Muscle layer of duodenum (tissue), 2 donors: Measurements from ENCODE around the gene OST4.
A peak's percentile ranks its signal among the peaks of the same experiment; 100 is the strongest.

Source experiments
- H3K27ac ChIP-seq: one replicate; pipeline ENCODE4 v1.7.0; 2013; ENCODE audit warnings: mild to moderate bottlenecking, low read length
- H3K27me3 ChIP-seq: one replicate; pipeline ENCODE4 v1.7.0; 2013; ENCODE audit warnings: low read depth, mild to moderate bottlenecking, control low read depth, low read length
- H3K36me3 ChIP-seq, 2 donors: one replicate each; pipeline ENCODE4 v1.7.0; 2013; ENCODE audit warnings: low read length in 2 of 2, control low read depth in 1 of 2, mild to moderate bottlenecking in 1 of 2; ENCODE audit not compliant: insufficient read depth in 2 of 2, control insufficient read depth in 1 of 2
- H3K4me1 ChIP-seq, 2 donors: one replicate each; pipeline ENCODE4 v1.7.0; 2013; ENCODE audit warnings: low read length in 2 of 2, mild to moderate bottlenecking in 2 of 2, control low read depth in 1 of 2, moderate library complexity in 1 of 2; ENCODE audit not compliant: insufficient read depth in 2 of 2, control insufficient read depth in 1 of 2
- H3K4me3 ChIP-seq, 2 donors: one replicate each; pipeline ENCODE4 v1.7.0; 2013; ENCODE audit warnings: low read length in 2 of 2, low read depth in 1 of 2, mild to moderate bottlenecking in 1 of 2
- H3K9me3 ChIP-seq, 2 donors: one replicate each; pipeline ENCODE4 v1.7.0; 2013; ENCODE audit warnings: low read length in 2 of 2, control low read depth in 1 of 2, mild to moderate bottlenecking in 1 of 2; ENCODE audit not compliant: control insufficient read depth in 1 of 2
- donor health status: healthy.

OST4 gene

DNA sequence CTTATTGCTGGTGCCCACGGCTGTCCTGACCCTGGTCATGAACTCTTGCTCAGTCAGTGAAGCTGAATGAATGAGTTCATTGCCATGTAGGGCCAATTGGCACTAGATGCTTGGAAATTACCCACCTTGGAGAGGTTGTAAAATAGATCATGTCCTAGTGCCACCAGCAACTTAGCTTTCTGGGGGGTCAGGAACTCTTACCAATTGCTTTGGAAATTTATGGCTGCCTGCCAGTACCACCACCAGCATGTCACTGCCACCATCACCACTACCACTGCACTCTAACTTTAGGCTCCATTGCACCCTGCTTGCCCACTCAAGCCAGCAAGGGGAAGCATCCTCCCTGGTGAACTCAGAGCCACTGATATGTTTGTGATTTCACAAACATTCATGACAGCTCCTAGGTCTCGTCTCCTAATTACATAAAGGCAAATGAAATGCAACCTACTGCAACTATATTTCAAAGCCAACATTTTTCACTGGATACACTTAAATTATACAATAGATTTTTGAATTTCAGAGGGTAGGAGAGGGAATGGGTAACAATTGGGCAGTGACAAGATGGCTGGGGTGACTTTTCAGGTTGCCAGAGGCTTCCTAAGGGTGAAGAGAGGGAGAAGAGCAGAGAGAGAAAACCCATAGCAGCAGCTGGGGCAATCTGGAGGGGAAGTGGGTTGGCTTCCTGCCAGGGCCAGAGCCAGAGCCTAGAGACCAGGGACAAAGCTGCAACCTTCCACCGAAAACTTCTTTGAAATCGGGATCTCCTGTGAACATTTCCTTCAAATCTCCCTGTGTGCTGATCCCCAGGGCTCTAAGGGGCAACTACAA is 3.5 kb upstream of the OST4 start:
- Histone ChIP-seq H3K36me3 (no peaks in the 10 kb centered on the region), H3K9me3 (no peaks in the 10 kb centered on the region), H3K4me3 (no peak overlapping the region), H3K27me3 (no peaks in the 10 kb centered on the region), H3K4me1 (peaks cover 16 to 53% of the 10 kb centered on the region in 2 donors), H3K27ac (no peak overlapping the region)

DNA sequence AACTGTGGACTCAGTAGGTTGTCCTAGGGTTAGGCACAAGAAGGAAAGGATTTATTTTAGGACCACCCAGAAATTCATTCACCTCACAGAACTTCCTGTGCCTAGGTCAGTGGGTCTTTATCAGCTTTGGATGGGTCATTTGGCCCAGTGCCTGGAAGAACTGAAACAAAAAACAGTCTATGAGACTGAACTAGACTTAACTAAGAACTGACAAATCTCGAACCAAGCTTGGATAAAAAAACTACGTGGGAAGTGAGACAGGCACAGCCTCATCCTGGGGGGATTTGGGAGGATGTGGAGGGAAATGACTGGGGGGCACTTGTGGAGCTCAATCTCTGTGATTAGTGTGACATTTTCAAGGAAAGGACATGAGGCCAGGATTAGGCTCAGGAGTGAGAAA is 2.3 kb upstream of the OST4 start:
- no peaks in the 10 kb centered on the region for H3K27me3 ChIP-seq
- H3K4me3 ChIP-seq, result no peak overlapping the region
- no peaks in the 10 kb centered on the region for H3K9me3 ChIP-seq
- peaks cover 6 to 8% of the 10 kb centered on the region in 2 donors for H3K36me3 ChIP-seq
- H3K4me1 ChIP-seq, result peaks cover 23 to 64% of the 10 kb centered on the region in 2 donors
- peak overlapping the region; percentile 28 for H3K27ac ChIP-seq

DNA sequence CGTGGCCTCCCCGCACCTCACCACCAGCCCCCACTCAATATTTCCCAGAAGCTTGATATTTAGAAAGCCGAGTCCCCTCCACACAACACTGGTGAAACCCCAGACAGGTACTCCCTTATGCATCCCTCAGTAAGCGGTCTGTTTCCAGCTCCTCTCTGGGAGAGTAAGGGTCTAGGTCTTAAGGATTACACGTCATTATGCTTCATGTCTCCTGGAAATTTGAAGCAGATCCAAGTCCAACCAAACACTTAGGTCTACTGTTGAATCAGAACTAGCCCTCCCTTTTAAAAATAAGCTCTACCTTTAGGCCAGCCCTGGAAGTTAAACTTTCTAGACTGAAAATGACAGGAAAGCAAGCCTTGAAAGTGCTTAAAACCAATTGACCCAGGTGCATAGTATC is 1.5 kb upstream of the OST4 start:
- H3K9me3 ChIP-seq, result no peaks in the 10 kb centered on the region
- H3K36me3 ChIP-seq, result peaks cover 8 to 16% of the 10 kb centered on the region in 2 donors
- peak overlapping the region; percentile 88 for H3K27ac ChIP-seq
- H3K27me3 ChIP-seq, result no peaks in the 10 kb centered on the region
- H3K4me3 ChIP-seq, result peak overlapping the region in 1 of 2 donors; percentile 97
- H3K4me1 ChIP-seq, result peaks cover 23 to 73% of the 10 kb centered on the region in 2 donors

DNA sequence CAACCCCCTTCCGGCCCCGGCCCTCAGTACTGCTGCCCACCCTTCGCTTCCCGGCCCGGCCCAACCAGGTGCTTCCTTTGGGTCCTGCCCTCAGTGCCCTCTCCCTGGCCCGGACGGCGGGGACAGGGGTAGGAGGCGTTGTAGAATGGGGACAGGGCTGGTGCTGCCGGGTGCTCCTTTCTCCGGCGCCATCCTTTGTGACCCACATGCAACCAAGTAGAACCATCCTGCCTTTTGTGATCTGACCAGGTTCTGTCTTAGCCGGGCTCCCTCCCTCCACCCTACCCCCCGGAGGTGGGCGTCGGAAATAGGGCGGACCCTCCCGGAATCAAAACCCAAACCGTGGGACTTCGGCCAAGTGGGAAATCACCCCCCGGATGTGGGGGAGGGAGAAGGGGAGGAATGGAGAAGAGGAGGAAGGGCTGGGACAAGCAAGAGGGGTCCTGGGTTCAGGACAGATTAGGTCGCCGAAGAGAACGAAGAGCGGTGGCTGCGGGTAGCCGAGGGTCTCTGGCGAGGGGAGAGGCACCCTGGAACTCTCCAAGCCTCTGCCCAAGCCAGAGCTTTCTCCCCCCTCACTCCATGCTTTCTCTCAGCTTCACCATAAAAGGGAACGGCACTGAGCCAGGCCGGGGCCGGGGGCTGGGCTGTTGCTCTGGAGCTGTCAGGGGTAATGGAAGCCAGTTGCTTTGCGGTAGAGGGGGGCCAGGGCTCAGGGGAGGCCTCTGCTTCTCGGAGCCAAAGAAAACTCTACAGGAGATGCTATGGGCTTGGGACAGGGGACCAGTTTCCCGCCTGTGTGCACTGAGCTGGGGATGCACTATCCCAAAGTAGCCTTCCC is 756 bp upstream of the OST4 start:
- Histone ChIP-seq H3K4me3 (peak overlapping the region; percentile 60 to 97), H3K27me3 (no peaks in the 10 kb centered on the region), H3K4me1 (peaks cover 23 to 77% of the 10 kb centered on the region in 2 donors), H3K36me3 (peaks cover 8 to 23% of the 10 kb centered on the region in 2 donors), H3K9me3 (no peaks in the 10 kb centered on the region), H3K27ac (peak overlapping the region; percentile 88)

DNA sequence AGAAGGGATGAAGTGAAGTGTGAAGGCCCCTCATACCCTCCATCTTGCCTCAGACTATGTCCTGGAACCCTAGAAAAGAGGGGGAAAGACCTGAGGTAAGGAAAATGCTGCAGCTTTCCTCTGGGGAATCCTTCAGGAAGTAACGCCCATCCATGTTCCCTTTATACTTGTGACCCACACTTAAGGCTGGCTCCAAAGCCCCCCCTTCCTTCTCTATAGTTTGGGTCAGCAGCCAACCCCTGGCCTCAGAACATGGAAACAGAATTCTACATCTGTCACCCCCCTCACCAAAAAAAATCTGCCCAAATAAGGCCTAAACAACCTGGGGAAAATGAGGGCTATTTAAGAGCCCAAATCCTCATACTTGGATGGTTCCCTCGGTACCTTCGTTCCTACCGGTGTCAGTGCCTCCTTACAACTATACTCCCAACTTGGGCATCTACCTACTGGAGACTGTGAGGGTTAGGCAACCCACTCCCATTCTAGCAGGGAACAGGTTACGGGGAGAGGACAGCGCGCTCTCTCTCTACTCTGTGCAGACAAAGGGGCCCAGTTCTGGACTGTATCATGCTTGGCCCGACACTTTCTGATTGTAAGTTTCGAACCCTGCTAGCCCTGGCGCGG is 689 bp downstream of the OST4 start:
- H3K9me3 ChIP-seq, result no peaks in the 10 kb centered on the region
- peak overlapping the region; percentile 90 for H3K27ac ChIP-seq
- H3K4me1 ChIP-seq, result peaks cover 23 to 70% of the 10 kb centered on the region in 2 donors
- no peaks in the 10 kb centered on the region for H3K27me3 ChIP-seq
- peak overlapping the region; percentile 97 to 98 for H3K4me3 ChIP-seq
- peaks cover 8 to 23% of the 10 kb centered on the region in 2 donors for H3K36me3 ChIP-seq

DNA sequence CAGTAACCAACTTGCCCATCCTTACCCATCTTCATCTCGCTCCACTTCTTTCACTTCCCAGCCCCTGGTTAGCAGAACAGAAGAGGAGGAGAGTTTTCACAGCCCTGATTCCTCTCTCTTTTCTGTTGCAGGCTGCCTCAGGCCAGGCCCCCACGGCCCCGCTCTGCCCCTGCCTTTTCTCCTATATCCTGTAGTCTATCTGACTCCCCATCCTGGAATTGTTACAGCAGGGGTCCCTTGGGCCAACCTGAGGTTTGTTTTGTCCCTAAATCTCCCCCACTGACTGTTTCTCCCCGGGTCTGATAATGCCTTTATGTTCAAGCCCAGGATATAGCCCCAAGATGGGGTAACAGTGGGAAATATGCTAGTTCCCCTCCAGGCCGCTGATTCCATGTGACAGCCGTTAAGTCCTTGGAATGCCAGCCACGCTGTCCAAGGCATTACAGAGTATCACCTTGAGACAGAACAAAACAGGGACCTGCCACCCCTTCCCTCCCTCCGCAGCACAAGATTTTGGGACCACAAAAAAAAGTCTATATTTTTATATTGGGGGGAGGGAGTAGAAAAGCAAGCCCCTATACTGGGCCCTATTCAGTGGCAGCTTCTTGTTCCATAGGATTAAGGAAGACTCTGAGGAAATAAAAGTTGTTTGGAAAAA is 1.4 kb downstream of the OST4 start:
- H3K4me1 ChIP-seq, result peaks cover 23 to 64% of the 10 kb centered on the region in 2 donors
- H3K27me3 ChIP-seq, result no peaks in the 10 kb centered on the region
- H3K27ac ChIP-seq, result peak overlapping the region; percentile 90
- no peaks in the 10 kb centered on the region for H3K9me3 ChIP-seq
- H3K4me3 ChIP-seq, result peak overlapping the region; percentile 97 to 98
- peaks cover 13 to 27% of the 10 kb centered on the region in 2 donors for H3K36me3 ChIP-seq

DNA sequence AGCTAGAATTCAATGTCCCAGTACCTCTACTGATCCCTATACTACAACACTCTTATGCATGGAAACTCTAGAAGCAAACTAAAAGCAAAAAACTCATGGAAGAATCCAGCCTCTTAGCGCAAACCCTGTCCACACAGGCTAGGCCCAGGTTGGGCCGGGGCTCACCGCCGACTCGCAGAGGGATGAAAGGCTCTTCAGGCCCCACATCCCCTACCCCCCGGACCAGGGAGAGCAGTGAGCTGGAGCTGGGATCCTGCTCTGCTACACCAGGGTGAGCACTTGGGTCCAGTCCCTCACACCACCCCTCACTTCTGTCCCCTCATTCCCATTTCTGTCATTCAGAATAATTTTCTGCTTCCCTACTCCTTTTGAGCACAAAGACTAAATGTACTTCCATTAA is 2.0 kb downstream of the OST4 start:
- Histone ChIP-seq H3K27ac (no peak overlapping the region), H3K36me3 (peaks cover 13 to 29% of the 10 kb centered on the region in 2 donors)

DNA sequence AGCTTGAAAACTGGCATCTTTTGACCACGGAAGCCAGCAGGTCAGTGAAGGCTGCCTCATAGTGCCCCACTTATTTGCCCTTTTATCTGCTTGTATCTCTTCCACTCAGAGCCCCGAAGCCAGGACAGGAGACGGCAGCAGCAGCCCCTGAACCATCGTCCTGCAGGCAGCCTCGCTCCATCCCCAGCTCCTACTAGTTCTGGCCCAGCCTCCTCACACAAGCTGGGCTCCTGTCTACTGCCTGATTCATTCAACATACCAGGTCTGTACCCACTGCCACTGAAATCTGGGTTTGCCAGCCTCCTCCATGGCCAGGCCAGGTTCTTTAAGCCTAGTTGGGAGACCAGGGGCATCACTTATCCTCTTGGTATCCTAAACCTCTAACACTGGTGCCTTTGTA is 4.1 kb downstream of the OST4 start:
- no peaks in the 10 kb centered on the region for H3K27me3 ChIP-seq
- no peak overlapping the region for H3K27ac ChIP-seq
- H3K9me3 ChIP-seq, result no peaks in the 10 kb centered on the region
- H3K36me3 ChIP-seq, result peaks cover 18 to 29% of the 10 kb centered on the region in 2 donors
- H3K4me1 ChIP-seq, result peaks cover 15 to 37% of the 10 kb centered on the region in 2 donors
- H3K4me3 ChIP-seq, result no peak overlapping the region

More for the DNA sequence above, 2.0 kb downstream of the OST4 start:
- Histone ChIP-seq H3K4me3 (no peak overlapping the region), H3K4me1 (peaks cover 18 to 57% of the 10 kb centered on the region in 2 donors), H3K27me3 (no peaks in the 10 kb centered on the region), H3K9me3 (no peaks in the 10 kb centered on the region)

DNA sequence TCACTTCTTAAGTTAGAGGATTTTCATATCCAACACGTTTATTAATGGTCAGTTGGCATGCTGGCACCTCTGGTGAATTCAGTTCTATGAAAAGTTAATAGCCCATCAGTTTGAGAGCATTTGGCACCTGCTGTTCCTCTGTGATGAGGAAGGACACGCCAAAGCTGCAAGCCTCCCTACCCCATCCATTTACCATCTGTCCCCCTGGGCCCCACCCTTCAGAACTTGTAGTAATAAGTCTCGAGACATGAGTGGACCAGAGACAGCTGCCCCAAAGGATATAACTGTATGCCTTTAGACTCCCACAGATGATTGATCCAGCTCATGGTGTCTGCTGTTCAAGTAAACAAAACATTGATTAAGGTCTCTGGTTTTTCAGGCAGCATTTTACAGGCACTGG is 6.3 kb downstream of the OST4 start:
- H3K27ac ChIP-seq, result no peak overlapping the region
- H3K27me3 ChIP-seq, result no peaks in the 10 kb centered on the region
- H3K36me3 ChIP-seq, result peaks cover 18 to 33% of the 10 kb centered on the region in 2 donors
- no peak overlapping the region for H3K4me3 ChIP-seq
- H3K9me3 ChIP-seq, result no peaks in the 10 kb centered on the region
- H3K4me1 ChIP-seq, result peaks cover 11 to 27% of the 10 kb centered on the region in 2 donors

DNA sequence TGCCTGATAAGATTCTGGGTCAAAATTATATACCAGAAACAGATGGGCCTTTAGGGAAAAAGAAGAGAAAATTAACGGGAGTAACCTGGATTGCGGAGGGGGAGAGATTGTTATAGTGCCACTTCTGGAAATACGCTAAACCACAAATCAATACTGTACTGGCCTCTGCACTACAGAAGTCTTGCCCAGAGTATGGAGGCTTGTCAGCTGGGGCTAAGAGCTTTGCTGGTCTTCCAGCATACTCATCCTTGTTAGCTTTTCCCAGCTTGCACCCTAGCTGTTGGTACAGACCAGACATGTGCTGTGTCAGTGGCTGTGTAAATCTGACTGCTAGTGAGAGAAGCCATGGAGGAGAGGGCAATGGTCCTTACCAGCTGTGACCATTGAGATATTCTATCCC is 11.1 kb downstream of the OST4 start:
- Histone ChIP-seq H3K27ac (no peak overlapping the region), H3K9me3 (no peaks in the 10 kb centered on the region), H3K4me3 (no peak overlapping the region), H3K4me1 (peaks cover 3 to 4% of the 10 kb centered on the region in 2 donors), H3K36me3 (peaks cover 25 to 48% of the 10 kb centered on the region in 2 donors), H3K27me3 (no peaks in the 10 kb centered on the region)
